Measurements from ENCODE around the gene SHC1.

Gene SHC1

GRCh38 chr1:154973344-154974101, 3.0 kb upstream of the SHC1 start:
- peak; percentile 85 to 88 for DNase-seq (ENCODE audit: low read depth in 2 of 2)

GRCh38 chr1:154972517-154973343, 2.2 kb upstream of the SHC1 start:
- no peak for DNase-seq (ENCODE audit: low read depth in 2 of 2)

- no peak for DNase-seq (ENCODE audit: low read depth in 2 of 2)
These were observed 1.6 kb upstream of the SHC1 start for GRCh38 chr1:154972213-154972516.

GRCh38 chr1:154971341-154971998, 923 bp upstream of the SHC1 start:
- no peak for DNase-seq (ENCODE audit: low read depth in 2 of 2)

DNA sequence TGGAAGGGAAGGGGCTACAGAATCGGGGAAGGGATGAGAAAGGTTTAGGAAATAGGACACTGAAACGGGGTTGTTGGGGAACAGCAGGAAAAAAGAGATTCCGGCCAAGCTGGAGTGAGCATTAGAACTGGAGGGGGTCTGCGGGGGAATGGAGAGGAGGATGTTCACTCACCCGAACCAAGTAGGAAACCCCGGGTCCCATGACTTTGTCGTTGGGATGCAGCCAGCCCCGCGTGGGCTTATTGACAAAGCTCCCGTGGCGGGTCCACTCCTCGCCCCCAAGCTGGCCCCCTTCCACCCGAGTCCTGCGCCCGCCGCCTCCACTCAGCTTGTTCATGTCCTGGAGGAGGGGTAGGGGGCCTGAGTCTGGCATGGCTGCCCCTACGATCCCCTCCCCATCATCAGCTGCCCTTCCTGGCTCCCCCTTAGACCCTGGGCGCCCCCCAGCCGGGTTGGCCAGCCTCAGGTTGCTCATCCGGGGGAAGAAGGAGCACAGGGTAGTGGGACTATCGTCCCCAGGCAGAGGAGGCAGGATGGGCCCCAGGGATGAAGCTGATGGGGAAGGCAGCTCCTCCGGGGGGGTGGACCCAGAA, 591 bp downstream of the SHC1 start:
- no peak for DNase-seq (ENCODE audit: low read depth in 2 of 2)

GRCh38 chr1:154969246-154969645, 1.3 kb downstream of the SHC1 start:
- DNase-seq (ENCODE audit: low read depth in 2 of 2) = no peak

GRCh38 chr1:154968731-154969130, 1.8 kb downstream of the SHC1 start:
- DNase-seq (ENCODE audit: low read depth in 2 of 2) = no peak

- DNase-seq (ENCODE audit: low read depth in 2 of 2) = no peak
These were observed 3.1 kb downstream of the SHC1 start for GRCh38 chr1:154967331-154967950.

GRCh38 chr1:154966111-154966510, 4.4 kb downstream of the SHC1 start:
- DNase-seq (ENCODE audit: low read depth in 2 of 2) = no peak

GRCh38 chr1:154964359-154964758, 6.2 kb downstream of the SHC1 start:
- DNase-seq (ENCODE audit: low read depth in 2 of 2) = no peak

DNA sequence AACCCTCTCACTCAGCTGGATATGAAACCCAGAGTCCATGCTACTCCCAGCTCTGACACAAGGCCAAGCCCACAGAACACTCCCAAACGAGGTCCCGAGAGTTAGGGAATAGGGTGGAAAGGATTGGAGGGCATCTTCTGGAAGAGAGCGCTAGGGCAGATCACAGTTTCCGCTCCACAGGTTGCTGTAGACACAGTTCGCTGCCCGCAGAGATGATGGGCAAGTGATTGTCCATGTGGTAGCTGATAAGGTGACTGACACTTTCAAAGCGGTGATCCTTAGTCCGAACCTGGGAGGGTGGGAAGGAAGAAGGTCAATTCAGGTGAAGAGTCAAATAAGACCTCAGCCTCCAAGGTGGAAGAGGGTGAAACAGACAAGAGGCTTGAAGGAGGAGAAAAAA, 6.9 kb downstream of the SHC1 start:
- no peak for DNase-seq (ENCODE audit: low read depth in 2 of 2)

- no peak for DNase-seq (ENCODE audit: low read depth in 2 of 2)
These were observed 7.7 kb downstream of the SHC1 start for GRCh38 chr1:154962795-154963330.

GRCh38 chr1:154962156-154962749, 8.3 kb downstream of the SHC1 start:
- no peak for DNase-seq (ENCODE audit: low read depth in 2 of 2)

DNA sequence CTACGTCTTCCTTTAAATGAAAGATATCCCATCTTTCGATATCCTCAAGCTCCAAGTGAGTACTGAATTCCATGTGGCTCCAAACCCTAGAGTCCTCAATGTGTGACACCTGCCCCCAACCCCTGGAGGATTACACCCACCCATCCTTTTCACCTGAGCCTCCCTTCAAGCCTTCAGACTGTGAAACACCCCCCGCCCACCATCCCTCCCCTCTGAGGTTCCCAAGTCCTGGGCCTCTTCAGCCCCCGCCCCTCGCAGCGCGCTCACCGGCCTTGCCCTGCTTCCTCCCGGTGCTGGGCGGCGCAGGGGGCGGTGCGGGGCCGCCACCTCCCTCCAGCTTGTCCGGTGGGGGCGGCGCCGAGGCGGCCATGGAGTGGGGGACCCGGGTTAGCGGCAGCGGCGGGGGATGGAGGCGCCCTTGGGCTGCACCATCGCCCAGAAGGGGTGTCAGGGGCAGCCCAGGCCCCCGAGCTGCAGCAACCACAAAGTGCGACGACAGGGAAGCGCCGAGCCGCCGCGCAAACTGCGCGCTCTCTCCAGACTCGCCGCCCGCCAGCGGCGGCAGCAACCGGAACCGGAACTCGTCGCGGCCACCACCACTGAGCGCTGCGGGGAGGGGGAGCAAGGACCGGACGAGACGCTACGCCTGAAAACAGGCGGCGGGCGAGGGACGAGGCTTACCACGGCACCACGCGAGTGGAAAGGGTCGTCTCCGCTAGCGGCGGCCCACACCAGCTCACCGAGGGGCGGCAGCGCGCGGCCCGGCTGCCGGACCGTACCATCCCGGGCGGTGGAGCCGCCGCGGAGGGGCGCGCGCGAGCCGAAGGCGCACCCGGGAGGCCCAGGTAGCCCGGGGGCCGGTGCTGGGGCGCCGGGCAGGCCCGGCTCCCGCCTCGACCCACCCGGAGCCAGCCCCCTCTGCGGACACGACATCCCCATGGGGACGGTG, 9.1 kb downstream of the SHC1 start, which contains the start of gene PYGO2:
Gene PYGO2, minus strand, starts transcription at position 576 of the 949 bp plus-strand sequence. Its CDS starts 206 bp downstream, at position 370.
- peak; percentile 66 to 81 for DNase-seq (ENCODE audit: low read depth in 2 of 2)

GRCh38 chr1:154960446-154961136, 10.0 kb downstream of the SHC1 start:
- DNase-seq (ENCODE audit: low read depth in 2 of 2) = no peak

DNA sequence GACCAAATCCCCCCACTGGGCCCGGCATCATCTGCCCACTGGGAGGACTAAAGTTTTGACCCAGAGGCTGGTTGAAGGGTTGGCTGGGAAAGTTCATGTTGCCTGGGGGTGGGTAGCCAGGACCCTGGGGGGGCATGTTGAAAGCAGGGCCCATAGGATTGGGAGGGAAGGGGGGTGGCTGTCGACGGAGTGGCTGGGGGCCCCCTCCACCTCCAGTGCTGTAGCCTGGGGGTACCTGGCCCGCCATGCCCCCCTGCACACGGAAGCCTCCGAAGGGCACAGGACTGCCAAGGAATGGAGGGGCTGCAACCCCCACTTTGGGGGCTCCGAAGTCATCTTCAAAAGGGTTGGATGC, 11.1 kb downstream of the SHC1 start:
- no peak for DNase-seq (ENCODE audit: low read depth in 2 of 2)

DNA sequence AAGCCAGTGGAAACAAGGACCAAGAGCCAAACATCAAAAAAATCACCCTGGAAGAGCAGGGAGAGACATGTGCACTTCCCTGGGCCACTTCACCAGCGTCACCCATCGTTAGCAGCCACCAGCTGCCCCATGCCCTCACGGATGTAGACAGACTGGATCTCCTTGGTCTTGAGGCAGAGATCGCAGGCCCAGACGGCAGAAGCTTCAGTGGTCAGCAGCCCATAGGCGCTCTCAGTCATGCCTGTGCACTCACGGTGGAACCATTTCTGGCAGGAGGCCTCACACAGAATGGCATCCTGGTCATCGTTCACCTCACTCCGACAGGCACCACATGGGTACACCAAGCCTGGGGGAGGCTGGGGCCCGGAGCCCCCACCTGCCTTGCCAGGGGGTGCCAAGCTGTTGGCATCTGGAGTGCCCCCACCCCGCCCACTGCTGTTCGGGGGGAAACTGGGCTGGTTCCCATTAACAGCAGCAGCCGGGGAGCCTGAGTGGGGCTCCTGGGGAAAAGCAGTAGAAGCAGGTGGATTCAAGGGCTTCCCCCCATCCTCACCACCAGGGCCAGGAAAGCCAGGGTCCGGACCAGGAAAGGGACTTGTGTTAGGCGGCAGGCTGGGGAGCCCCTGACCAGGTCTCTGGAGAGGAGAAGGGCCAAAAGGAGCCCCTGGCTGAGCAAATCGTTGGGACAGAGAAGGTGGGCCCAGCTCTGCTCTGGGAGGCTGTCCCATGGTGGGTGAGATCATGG, 11.7 kb downstream of the SHC1 start:
- no peak for DNase-seq (ENCODE audit: low read depth in 2 of 2)

DNA sequence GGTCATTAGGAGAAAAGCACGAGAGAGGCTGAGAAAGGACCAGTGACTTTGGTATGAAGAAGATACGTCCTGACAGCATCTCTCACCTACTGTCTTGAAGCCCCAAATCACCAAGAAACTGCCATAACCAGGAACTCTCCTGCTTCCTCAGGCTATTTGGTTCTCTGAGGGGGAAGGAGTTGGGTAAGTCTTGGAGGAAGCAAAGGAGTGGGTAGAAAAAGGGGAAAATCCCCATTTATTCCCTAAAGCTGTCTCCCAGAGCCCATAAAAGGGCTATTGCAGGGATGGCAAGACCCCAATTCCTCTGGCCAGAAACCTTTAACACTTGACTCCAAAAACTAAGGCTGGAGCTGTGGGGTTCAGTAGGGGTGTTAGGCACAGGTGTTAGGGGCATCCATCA, 12.5 kb downstream of the SHC1 start:
- DNase-seq (ENCODE audit: low read depth in 2 of 2) = no peak

Measured in stimulated activated CD4-positive, alpha-beta T cell treated with anti-CD3 and anti-CD28 coated beads, Interleukin-1b, Interleukin-23, amount 100 ng/mL, for 4 hours (primary cell).